ENCODE data around the gene U2AF2. TPM values are rescaled to one million over a fixed set of nuclear protein-coding genes. Genes with fewer than 3 reads are reported as not detected.

U2AF2 gene
- total RNA-seq, 2 experiments from 2014 or later: 204 to 213 TPM

GRCh38 chr19:55623561-55623960 is 31.3 kb upstream of the U2AF2 start:
- no peak overlapping the region for H3K4me3 Mint-ChIP-seq
- POLR2A ChIA-PET: interaction anchor here (1.7 to 5.7 kb wide), 5 partner anchors 10 to 216 kb away, joined by 9 to 53 read pairs (median 16); partner anchors contain the start of genes FIZ1, U2AF2, UBE2S and ZNF524
- DNase-seq: no peak
- peaks cover 52% of the 10 kb centered on the region for H3K4me1 Mint-ChIP-seq
- H3K27me3 Mint-ChIP-seq: peaks cover 7% of the 10 kb centered on the region
- H3K36me3 Mint-ChIP-seq (ENCODE audit: low read depth): peaks cover 19% of the 10 kb centered on the region
- CTCF ChIA-PET: interaction anchor here (1.4 to 5.6 kb wide), 5 partner anchors 10 to 119 kb away, joined by 5 to 56 read pairs (median 8); partner anchors contain the start of genes U2AF2 and ZNF865
- no peak overlapping the region for H3K27ac Mint-ChIP-seq
- no peaks in the 10 kb centered on the region for H3K9me3 Mint-ChIP-seq

- Mint-ChIP-seq H3K27ac (peak within 1 kb of the TSS; percentile 93), H3K4me3 (peak within 1 kb of the TSS; percentile 78), H3K4me1 (peaks cover 50% of the 10 kb centered on the region), H3K27me3 (peaks cover 7% of the 10 kb centered on the region), H3K36me3 (ENCODE audit: low read depth) (peaks cover 17% of the 10 kb centered on the region), H3K9me3 (no peaks in the 10 kb centered on the region)
- CTCF ChIA-PET: interaction anchor here (0.9 to 5.6 kb wide), 8 partner anchors 9 to 120 kb away, joined by 3 to 56 read pairs (median 13); partner anchors contain the start of genes FIZ1, U2AF2, ZNF524 and ZNF865
- DNase-seq: peak; percentile 94
- POLR2A ChIA-PET: interaction anchor here (0.7 to 5.7 kb wide), 13 partner anchors 10 to 365 kb away, joined by 3 to 53 read pairs (median 6); partner anchors contain the start of genes CCDC106, FIZ1, KMT5C and PPP6R1
Measured at GRCh38 chr19:55624109-55625003, 30.5 kb upstream of the U2AF2 start, which contains the start of gene ZNF784. Gene ZNF784 (minus strand): TSS chr19:55624566. CDS start chr19:55624561, 5 bp downstream.

- peak overlapping the region; percentile 78 for H3K4me3 Mint-ChIP-seq
- H3K27ac Mint-ChIP-seq: peak overlapping the region; percentile 93
- peaks cover 48% of the 10 kb centered on the region for H3K4me1 Mint-ChIP-seq
- ChIA-PET CTCF (interaction anchor here (0.9 to 5.6 kb wide), 10 partner anchors 9 to 332 kb away, joined by 3 to 56 read pairs (median 12); partner anchors contain the start of genes FIZ1, U2AF2, ZNF524 and ZNF865), POLR2A (interaction anchor here (0.7 to 5.7 kb wide), 12 partner anchors 9 to 366 kb away, joined by 3 to 53 read pairs (median 8); partner anchors contain the start of genes FIZ1, KMT5C, PPP6R1 and U2AF2)
- peaks cover 12% of the 10 kb centered on the region for H3K36me3 Mint-ChIP-seq (ENCODE audit: low read depth)
- no peak for DNase-seq
- no peaks in the 10 kb centered on the region for H3K9me3 Mint-ChIP-seq
- H3K27me3 Mint-ChIP-seq: peaks cover 7% of the 10 kb centered on the region
Measured at GRCh38 chr19:55625004-55625326, 29.9 kb upstream of the U2AF2 start.

- no peaks in the 10 kb centered on the region for H3K9me3 Mint-ChIP-seq
- POLR2A ChIA-PET: interaction anchor here (1.0 to 5.7 kb wide), 11 partner anchors 8 to 372 kb away, joined by 3 to 53 read pairs (median 8); partner anchors contain the start of genes FIZ1, PPP6R1, U2AF2 and UBE2S
- H3K4me1 Mint-ChIP-seq: peaks cover 41% of the 10 kb centered on the region
- peaks cover 7% of the 10 kb centered on the region for H3K27me3 Mint-ChIP-seq
- DNase-seq: peak; percentile 78
- CTCF ChIA-PET: interaction anchor here (0.5 to 5.6 kb wide), 14 partner anchors 7 to 485 kb away, joined by 3 to 56 read pairs (median 8); partner anchors contain the start of genes FIZ1, ZNF524 and ZNF865
- peak overlapping the region; percentile 86 for H3K27ac Mint-ChIP-seq
- peak overlapping the region; percentile 60 for H3K4me3 Mint-ChIP-seq
- peaks cover 3% of the 10 kb centered on the region for H3K36me3 Mint-ChIP-seq (ENCODE audit: low read depth)
Measured at GRCh38 chr19:55626350-55626749, 28.5 kb upstream of the U2AF2 start.

GRCh38 chr19:55632463-55632834 is 22.4 kb upstream of the U2AF2 start:
- DNase-seq: peak; percentile 88
- Mint-ChIP-seq H3K4me1 (peaks cover 53% of the 10 kb centered on the region), H3K4me3 (peak overlapping the region; percentile 6), H3K27ac (peak overlapping the region; percentile 34), H3K27me3 (peaks cover 7% of the 10 kb centered on the region), H3K36me3 (ENCODE audit: low read depth) (peaks cover 21% of the 10 kb centered on the region), H3K9me3 (no peaks in the 10 kb centered on the region)
- CTCF ChIA-PET: interaction anchor here (0.8 to 3.4 kb wide), 28 partner anchors 8 to 701 kb away, joined by 3 to 30 read pairs (median 8); partner anchors contain the start of genes CCDC106, FIZ1, ISOC2 and U2AF2
- POLR2A ChIA-PET: interaction anchor here (1.0 to 4.0 kb wide), 11 partner anchors 10 to 701 kb away, joined by 3 to 14 read pairs (median 4); partner anchors contain the start of genes FIZ1, ZNF524 and ZNF865

- ChIA-PET POLR2A (interaction anchor here (1.2 to 4.0 kb wide), 7 partner anchors 9 to 54 kb away, joined by 3 to 14 read pairs (median 5); partner anchors contain the start of genes FIZ1, U2AF2, ZNF524 and ZNF579), CTCF (interaction anchor here (0.7 to 3.4 kb wide), 19 partner anchors 9 to 177 kb away, joined by 4 to 30 read pairs (median 15); partner anchors contain the start of genes CCDC106, FIZ1, U2AF2 and ZNF524)
- H3K27me3 Mint-ChIP-seq: peaks cover 3% of the 10 kb centered on the region
- peak overlapping the region; percentile 100 for H3K27ac Mint-ChIP-seq
- peaks cover 2% of the 10 kb centered on the region for H3K9me3 Mint-ChIP-seq
- peaks cover 57% of the 10 kb centered on the region for H3K4me1 Mint-ChIP-seq
- H3K36me3 Mint-ChIP-seq (ENCODE audit: low read depth): peaks cover 26% of the 10 kb centered on the region
- no peak for DNase-seq
- peak overlapping the region; percentile 99 for H3K4me3 Mint-ChIP-seq
Measured at GRCh38 chr19:55633861-55634260, 21.0 kb upstream of the U2AF2 start.

- H3K9me3 Mint-ChIP-seq: peaks cover 2% of the 10 kb centered on the region
- POLR2A ChIA-PET: interaction anchor here (0.7 to 2.8 kb wide), 17 partner anchors 8 to 376 kb away, joined by 3 to 17 read pairs (median 4); partner anchors contain the start of genes CCDC106, FIZ1, PPP6R1 and U2AF2
- H3K4me3 Mint-ChIP-seq: peak overlapping the region; percentile 99
- peaks cover 72% of the 10 kb centered on the region for H3K4me1 Mint-ChIP-seq
- no peak for DNase-seq
- peaks cover 3% of the 10 kb centered on the region for H3K27me3 Mint-ChIP-seq
- peak overlapping the region; percentile 100 for H3K27ac Mint-ChIP-seq
- H3K36me3 Mint-ChIP-seq (ENCODE audit: low read depth): peaks cover 30% of the 10 kb centered on the region
- CTCF ChIA-PET: interaction anchor here (1.0 to 3.4 kb wide), 4 partner anchors 10 to 132 kb away, joined by 3 to 30 read pairs (median 13); partner anchors contain the start of genes CCDC106 and ZNF784
Measured at GRCh38 chr19:55635334-55635717, 19.5 kb upstream of the U2AF2 start.

- H3K27ac Mint-ChIP-seq: peak overlapping the region; percentile 100
- peaks cover 3% of the 10 kb centered on the region for H3K27me3 Mint-ChIP-seq
- H3K36me3 Mint-ChIP-seq (ENCODE audit: low read depth): peaks cover 30% of the 10 kb centered on the region
- peaks cover 2% of the 10 kb centered on the region for H3K9me3 Mint-ChIP-seq
- H3K4me3 Mint-ChIP-seq: peak overlapping the region; percentile 99
- ChIA-PET POLR2A (interaction anchor here (0.7 to 2.8 kb wide), 11 partner anchors 9 to 555 kb away, joined by 3 to 17 read pairs (median 4); partner anchors contain the start of genes FIZ1, PPP6R1, ZNF579 and ZNF784), CTCF (interaction anchor here (1.0 to 1.6 kb wide), 2 partner anchors 18 to 132 kb away, joined by 3 to 5 read pairs; no protein-coding TSS in a partner anchor)
- DNase-seq: no peak
- peaks cover 75% of the 10 kb centered on the region for H3K4me1 Mint-ChIP-seq
Measured at GRCh38 chr19:55635856-55636440, 18.9 kb upstream of the U2AF2 start.

GRCh38 chr19:55636723-55637122 is 18.1 kb upstream of the U2AF2 start:
- ChIA-PET POLR2A (interaction anchor here (0.6 to 2.8 kb wide), 9 partner anchors 8 to 556 kb away, joined by 3 to 17 read pairs (median 4); partner anchors contain the start of genes FIZ1, PPP6R1, ZNF579 and ZNF784), CTCF (interaction anchor here (1.0 to 1.6 kb wide), 3 partner anchors 16 to 122 kb away, joined by 3 to 6 read pairs (median 5); no protein-coding TSS in a partner anchor)
- Mint-ChIP-seq H3K36me3 (ENCODE audit: low read depth) (peaks cover 30% of the 10 kb centered on the region), H3K4me1 (peaks cover 74% of the 10 kb centered on the region), H3K27me3 (no peaks in the 10 kb centered on the region), H3K27ac (peak overlapping the region; percentile 100), H3K9me3 (peaks cover 2% of the 10 kb centered on the region), H3K4me3 (peak overlapping the region; percentile 99)
- DNase-seq: no peak

- H3K9me3 Mint-ChIP-seq: peaks cover 2% of the 10 kb centered on the region
- H3K27ac Mint-ChIP-seq: peak overlapping the region; percentile 66
- ChIA-PET POLR2A (interaction anchor here (0.8 to 2.8 kb wide), 5 partner anchors 10 to 38 kb away, joined by 3 to 17 read pairs (median 4); partner anchors contain the start of genes FIZ1, ZNF784 and ZNF865), CTCF (interaction anchor here (1.0 to 1.6 kb wide), 5 partner anchors 10 to 134 kb away, joined by 3 to 6 read pairs (median 4); no protein-coding TSS in a partner anchor)
- peaks cover 71% of the 10 kb centered on the region for H3K4me1 Mint-ChIP-seq
- no peak for DNase-seq
- peak overlapping the region; percentile 32 for H3K4me3 Mint-ChIP-seq
- H3K27me3 Mint-ChIP-seq: no peaks in the 10 kb centered on the region
- peaks cover 30% of the 10 kb centered on the region for H3K36me3 Mint-ChIP-seq (ENCODE audit: low read depth)
Measured at GRCh38 chr19:55637534-55637933, 17.3 kb upstream of the U2AF2 start.

GRCh38 chr19:55638864-55639359 is 15.9 kb upstream of the U2AF2 start:
- ChIA-PET POLR2A (interaction anchor here (0.9 to 1.5 kb wide), 3 partner anchors 10 to 40 kb away, joined by 3 to 7 read pairs (median 5); partner anchors contain the start of genes FIZ1 and U2AF2), CTCF (interaction anchor here (0.6 to 1.9 kb wide), 10 partner anchors 9 to 1184 kb away, joined by 3 to 11 read pairs (median 4); partner anchors contain the start of genes CCDC106, FIZ1, KMT5C and ZNF784)
- peaks cover 35% of the 10 kb centered on the region for H3K36me3 Mint-ChIP-seq (ENCODE audit: low read depth)
- peaks cover 2% of the 10 kb centered on the region for H3K9me3 Mint-ChIP-seq
- peaks cover 74% of the 10 kb centered on the region for H3K4me1 Mint-ChIP-seq
- H3K27me3 Mint-ChIP-seq: no peaks in the 10 kb centered on the region
- no peak overlapping the region for H3K4me3 Mint-ChIP-seq
- DNase-seq: peak; percentile 71
- H3K27ac Mint-ChIP-seq: peak overlapping the region; percentile 53

Measured in activated CD4-positive, alpha-beta memory T cell treated with anti-CD3 and anti-CD28 coated beads, Interleukin-2, amount 10 ng/mL, durations not matched to agents 7 days and 5 days (primary cell).